Measurements from ENCODE around the gene THAP11.

GRCh38 chr16:67872631-67873434 is 30.7 kb downstream of the THAP11 start, which contains the start of gene EDC4:
- TF ChIP-seq CTCF (conservative IDR thresholded peaks at IDR 0.05; ENCODE audit: low read length) (no peak), EZH2phosphoT487 (IDR thresholded peaks at IDR 0.05; ENCODE audit: borderline replicate concordance) (no peak)

All from Loucy (cell line).